Retinal pigment epithelial cell (primary cell): ENCODE results near the gene TBC1D5.
A peak's percentile ranks its signal among the peaks of the same experiment; 100 is the strongest.

Experiments used
- DNase-seq: peaks from one replicate; pipeline ENCODE4 v3.0.0-alpha.2; 2010; ENCODE audit warnings: low read depth
- H3K4me3 ChIP-seq: 2 replicates; pipeline ENCODE4 v1.5.1; 2011; ENCODE audit warnings: mild to moderate bottlenecking, low read length, control low read depth, moderate library complexity
- TF ChIP-seq, protein P1 (sequence below): conservative IDR thresholded peaks from 2 replicates; pipeline ENCODE4 v1.5.1; 2011; ENCODE audit warnings: low read depth, low read length, control low read depth, inconsistent platforms

TBC1D5 gene

DNA sequence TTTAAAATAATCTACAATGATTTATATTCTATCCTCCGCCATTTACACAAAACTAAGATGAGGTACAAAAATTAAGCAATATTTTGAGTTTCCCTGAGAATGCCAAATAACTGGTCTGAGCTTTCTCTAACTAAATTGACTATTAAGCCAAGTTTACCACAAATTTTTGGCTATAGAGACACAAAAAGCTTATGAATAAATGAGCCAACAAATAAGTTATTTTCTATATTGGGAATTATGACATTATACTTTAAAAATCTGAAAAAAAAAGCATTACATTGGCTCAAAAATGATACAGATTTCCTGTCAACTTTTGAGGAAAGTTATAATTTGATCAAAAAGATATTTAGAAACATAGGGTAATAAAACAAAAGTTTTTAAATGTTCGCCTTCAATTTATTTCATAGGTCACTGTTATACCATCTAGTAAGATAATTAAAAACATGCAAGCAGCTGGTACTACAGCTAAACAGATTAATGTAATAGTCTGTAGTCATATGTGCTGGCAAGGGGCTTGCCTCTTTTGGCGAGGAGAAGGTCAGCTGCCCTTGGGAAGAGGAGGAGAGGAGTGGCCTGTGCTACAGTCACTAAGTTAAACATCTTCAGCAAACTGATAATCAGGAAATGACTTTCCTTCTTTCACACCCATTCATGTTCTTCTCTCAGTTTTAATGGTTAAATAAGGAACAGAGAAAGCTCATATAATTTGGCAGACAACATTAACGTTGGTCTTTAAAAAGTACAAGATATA is 318.5 kb downstream of the TBC1D5 start:
- TF ChIP-seq, protein P1, sequence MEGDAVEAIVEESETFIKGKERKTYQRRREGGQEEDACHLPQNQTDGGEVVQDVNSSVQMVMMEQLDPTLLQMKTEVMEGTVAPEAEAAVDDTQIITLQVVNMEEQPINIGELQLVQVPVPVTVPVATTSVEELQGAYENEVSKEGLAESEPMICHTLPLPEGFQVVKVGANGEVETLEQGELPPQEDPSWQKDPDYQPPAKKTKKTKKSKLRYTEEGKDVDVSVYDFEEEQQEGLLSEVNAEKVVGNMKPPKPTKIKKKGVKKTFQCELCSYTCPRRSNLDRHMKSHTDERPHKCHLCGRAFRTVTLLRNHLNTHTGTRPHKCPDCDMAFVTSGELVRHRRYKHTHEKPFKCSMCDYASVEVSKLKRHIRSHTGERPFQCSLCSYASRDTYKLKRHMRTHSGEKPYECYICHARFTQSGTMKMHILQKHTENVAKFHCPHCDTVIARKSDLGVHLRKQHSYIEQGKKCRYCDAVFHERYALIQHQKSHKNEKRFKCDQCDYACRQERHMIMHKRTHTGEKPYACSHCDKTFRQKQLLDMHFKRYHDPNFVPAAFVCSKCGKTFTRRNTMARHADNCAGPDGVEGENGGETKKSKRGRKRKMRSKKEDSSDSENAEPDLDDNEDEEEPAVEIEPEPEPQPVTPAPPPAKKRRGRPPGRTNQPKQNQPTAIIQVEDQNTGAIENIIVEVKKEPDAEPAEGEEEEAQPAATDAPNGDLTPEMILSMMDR = no peak
- DNase-seq = no peak
- H3K4me3 ChIP-seq = no peak overlapping the region

DNA sequence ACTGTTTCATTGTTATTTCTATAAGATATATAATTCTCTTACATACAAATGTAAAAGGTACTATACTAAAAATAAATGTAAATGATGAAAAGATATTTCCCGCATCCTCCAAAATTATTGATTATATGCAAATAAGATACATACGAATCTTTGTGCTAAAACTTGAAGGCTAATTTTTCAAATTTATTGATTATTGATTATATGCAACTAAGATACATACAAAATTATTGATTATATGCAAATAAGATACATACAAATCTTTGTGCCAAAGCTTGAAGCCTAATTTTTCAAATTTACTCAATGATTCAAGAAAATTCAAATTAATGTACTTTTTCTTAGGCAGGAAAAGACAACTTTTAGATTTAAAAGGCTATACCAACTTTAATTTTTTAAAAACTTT is 319.8 kb downstream of the TBC1D5 start:
- no peak overlapping the region for H3K4me3 ChIP-seq
- TF ChIP-seq, protein P1 = no peak
- no peak for DNase-seq

DNA sequence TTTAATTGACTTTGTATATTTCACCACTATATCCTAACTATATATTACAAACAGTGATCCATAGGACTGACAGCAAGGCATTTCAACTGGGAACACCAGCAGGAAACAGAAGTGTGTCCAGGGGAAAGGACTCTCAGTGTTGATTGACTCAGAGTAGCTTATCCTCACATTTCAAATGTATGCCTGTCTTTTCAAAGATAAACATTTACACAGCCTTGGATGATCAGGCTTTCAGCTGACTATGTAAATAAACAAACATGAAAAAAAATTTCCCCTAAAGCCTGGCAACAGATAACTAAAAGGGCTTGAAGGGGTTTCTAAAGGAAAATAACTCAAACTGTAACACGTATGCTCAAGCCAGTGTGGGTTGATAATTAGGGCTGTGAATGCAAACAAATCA is 321.8 kb downstream of the TBC1D5 start:
- TF ChIP-seq, protein P1 = no peak
- no peak for DNase-seq
- H3K4me3 ChIP-seq = no peak overlapping the region

DNA sequence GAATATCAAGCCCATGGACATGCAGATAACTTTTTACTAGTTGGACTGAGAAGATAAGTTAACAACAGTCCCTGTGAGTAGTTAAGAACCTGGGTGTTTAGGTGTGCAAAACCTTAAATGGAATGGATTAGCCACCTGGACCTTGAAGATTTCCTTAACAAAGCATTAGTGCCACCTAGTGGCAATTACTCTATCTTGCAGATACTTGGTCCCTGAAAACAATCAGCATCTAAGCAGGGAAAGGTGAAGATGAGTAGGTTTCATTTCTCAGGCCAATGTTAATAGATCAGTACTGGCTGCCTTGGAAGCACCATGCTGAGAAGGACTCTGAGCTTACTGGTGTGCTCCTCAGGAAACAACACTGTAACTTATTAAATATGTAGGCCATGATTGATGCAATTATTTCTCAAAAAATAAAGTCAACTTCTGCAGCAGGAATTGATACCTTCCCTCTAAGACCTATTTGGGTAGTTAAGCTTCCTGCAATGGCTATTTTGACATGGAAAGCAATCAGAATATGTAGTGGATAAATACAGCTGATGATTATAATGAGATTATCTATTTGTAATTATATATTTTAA is 329.4 kb downstream of the TBC1D5 start:
- no peak overlapping the region for H3K4me3 ChIP-seq
- DNase-seq = peak; percentile 9
- TF ChIP-seq, protein P1 = peak; percentile 83

DNA sequence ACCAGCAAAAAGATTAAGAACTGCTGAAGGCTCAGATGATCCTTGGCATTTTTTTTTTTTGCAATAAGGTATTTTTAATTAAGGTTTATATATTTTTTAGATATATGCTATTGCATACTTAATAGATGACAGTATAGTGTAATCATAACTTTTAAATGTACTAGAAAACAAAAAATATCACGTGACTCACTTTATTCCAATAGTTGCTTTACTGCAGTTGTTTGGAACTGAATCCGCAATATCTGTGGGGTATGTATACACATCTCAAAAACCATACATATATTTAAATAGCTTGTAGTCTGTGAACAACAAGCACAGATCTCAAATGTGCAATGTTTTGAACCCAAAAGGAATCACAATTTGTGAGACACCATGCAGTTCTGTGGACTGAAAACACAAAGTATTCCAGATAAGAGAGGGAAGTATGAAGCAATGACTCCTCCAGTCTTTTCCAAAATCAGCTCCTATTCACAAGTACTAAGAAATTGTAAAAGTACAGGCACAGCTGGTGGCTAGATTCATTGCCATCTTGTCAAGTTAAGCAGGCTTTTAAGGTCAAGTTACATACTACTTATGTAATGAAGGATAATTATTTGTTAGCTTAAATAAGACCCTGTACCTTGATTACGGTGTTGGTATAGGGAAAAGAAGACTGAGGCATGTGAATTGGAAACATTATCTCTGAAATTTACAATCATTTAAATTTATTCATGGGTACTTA is 331.1 kb downstream of the TBC1D5 start:
- TF ChIP-seq, protein P1 = no peak
- H3K4me3 ChIP-seq = no peak overlapping the region
- no peak for DNase-seq

DNA sequence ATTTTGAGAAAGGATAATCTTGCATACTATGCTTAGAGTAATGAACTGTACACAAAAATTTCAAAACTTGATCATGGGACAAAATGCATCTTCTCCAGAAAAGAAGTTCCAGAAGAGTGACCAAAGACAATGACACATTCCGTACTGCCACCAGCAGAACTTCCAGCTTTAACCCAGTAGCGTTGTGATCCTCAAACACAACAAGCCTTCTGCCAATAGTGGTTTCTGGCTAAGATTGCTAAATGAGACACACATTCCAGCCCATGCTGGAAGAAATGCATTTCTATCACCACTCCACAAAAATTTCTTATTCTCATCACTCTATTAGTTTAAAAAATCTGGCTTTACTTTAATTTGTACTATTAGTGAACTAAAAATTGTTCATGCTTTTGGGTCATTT is 334.9 kb downstream of the TBC1D5 start:
- TF ChIP-seq, protein P1 = no peak
- H3K4me3 ChIP-seq = no peak overlapping the region
- DNase-seq = no peak
